ENCODE results near the gene PPT2.

PPT2 gene

DNA sequence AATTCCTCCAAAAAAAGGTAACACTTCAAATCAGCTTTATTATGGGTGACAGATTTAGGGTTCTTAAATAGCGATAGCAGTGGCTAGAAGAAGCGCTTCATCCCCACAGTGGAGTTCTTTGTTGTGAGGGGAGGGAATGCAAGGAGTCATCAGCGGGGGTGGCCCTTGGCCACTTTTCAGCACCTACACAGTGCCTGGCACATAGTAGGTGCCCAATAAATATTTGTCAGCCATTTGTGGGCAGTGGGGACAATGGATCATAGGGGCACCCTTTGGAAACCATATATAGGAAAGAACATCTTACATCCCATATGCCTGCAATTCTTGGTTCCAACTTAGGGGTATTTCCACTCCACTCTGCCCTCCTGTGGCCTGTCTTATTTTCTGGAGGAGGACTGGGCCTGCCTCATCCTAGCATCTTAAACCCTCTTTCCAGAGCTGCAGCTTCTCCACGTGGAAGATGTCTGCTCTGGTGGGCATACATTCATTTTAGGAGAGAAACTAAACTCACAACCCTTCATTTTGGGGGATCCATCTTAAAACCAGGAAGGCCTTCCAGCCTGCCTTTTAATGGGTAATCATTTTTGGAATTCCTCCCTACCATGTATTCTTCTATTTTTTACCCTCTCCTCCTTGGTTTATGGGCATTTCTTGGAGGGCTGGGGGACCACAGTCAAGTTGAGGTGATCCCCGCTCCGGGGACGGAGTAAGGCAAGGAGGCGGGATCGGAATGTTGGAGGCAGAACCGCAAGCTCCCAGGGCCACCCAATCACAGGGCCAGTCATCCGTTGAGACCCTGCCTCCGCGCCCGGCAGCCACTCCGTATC, 41.1 kb downstream of the PPT2 start:
- no peak for DNase-seq (ENCODE audit: insufficient read length)
- no peak for TF ChIP-seq POLR2A (IDR thresholded peaks at IDR 0.05; ENCODE audit: low read depth, low read length)
- TF ChIP-seq POLR2AphosphoS5 (IDR thresholded peaks at IDR 0.05; ENCODE audit: low read depth, low read length), result no peak
- no peak for TF ChIP-seq TAF1 (IDR thresholded peaks at IDR 0.05; ENCODE audit: borderline replicate concordance, low read depth, low read length)
- no peak for FAIRE-seq

DNA sequence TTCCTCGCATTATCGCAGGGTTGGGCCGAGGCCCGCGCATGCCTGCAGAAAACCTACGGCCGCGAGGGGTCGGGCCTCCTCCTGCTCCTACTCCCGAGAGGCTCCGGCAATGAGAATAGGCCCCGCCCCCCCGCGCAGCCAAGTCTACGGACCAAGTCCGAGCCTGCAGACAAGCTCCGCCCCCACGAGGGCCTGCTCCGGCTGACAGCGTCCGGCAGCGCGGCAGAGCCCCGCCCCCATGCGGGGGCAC, 41.6 kb downstream of the PPT2 start:
- DNase-seq (ENCODE audit: insufficient read length) (peak; percentile 94), FAIRE-seq (peak; percentile 97)
- TF ChIP-seq POLR2AphosphoS5 (IDR thresholded peaks at IDR 0.05; ENCODE audit: low read depth, low read length) (no peak), POLR2A (IDR thresholded peaks at IDR 0.05; ENCODE audit: low read depth, low read length) (no peak), TAF1 (IDR thresholded peaks at IDR 0.05; ENCODE audit: borderline replicate concordance, low read depth, low read length) (no peak)

DNA sequence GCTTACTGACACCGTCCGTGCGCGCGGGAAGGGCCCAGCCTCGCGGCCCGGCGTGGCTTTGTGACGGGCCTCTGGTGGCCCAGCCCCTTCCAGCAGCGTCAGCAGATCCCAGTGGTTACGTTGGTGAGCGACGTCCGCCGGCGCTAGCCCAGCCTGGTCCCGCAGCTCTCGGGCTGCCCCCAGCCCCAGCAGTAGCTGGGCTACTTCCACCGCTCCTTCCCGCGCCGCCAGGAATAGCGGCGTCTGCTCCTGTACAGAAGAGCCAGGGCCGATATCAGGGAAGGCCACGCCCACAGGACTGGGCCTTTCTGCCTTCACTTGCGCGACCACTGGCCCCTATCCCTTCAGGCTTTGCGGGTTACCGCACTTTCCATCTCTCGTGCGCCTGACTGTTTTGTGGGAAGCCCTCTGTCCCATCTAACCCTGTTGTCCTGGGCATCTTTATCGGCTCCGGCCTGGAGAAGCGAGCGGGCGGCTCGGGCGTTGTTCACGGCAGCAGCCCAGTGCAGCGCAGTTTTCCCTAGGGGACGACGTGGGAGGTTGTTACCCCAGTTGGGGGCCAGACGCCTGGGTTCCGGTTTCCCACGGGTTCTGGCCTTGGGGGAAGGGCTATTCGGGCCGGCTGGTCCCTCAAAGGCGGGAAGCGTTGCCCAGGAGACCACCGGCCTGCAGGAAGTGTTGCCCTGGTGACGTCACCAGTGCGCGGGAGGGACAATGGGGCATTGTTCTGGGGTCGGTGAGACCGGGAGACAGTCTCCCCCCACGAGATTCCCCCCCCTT, 42.2 kb downstream of the PPT2 start:
- TF ChIP-seq TAF1 (IDR thresholded peaks at IDR 0.05; ENCODE audit: borderline replicate concordance, low read depth, low read length) (no peak), POLR2A (IDR thresholded peaks at IDR 0.05; ENCODE audit: low read depth, low read length) (peak; percentile 70), POLR2AphosphoS5 (IDR thresholded peaks at IDR 0.05; ENCODE audit: low read depth, low read length) (peak; percentile 71)
- DNase-seq (ENCODE audit: insufficient read length) (peak; percentile 65), FAIRE-seq (no peak)

DNA sequence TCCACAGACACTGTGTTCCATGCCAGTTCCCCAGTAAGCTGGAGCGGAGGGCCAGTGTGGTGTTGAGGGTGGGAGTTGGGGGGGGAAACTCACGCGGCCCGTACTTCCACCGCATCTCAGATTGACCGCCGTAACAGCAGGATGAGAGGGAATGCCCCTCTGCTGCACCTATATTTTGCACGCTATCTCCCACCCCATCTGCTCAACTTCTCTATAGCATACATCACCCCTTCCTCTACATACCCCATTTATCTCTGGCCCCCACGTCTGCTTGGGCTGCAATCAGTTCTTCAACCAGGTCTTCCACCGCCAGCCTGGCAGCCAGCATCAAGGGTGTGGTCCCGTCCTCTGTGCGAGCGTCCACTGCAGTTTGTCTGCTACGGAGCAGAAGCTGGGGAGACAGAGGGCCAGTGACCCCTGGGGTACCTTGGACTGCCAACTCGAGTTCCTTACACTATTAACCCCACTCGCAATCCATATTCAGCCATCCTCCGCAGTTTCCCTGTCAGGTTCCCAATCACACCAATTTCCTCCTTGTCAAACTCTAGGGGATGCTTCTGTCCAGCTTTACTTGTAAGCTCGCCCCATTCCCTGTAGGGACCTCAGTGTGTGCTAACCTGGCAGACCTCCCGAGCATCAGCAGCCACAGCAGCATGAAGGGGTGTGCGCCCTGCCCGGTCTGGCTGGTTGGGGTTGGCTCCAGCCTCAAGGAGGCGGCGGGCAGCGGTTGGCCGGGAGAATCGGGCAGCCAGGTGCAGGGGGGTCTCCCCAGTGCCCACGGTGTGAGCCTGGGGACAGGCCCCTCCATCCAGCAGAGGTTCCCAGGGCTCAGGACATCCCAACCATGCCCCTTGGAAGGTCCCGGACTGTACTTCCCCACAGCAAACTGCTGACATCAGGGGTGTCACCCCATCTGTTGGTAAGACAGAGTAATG, 43.0 kb downstream of the PPT2 start:
- TF ChIP-seq TAF1 (IDR thresholded peaks at IDR 0.05; ENCODE audit: borderline replicate concordance, low read depth, low read length), result no peak
- DNase-seq (ENCODE audit: insufficient read length) (no peak), FAIRE-seq (no peak)

DNA sequence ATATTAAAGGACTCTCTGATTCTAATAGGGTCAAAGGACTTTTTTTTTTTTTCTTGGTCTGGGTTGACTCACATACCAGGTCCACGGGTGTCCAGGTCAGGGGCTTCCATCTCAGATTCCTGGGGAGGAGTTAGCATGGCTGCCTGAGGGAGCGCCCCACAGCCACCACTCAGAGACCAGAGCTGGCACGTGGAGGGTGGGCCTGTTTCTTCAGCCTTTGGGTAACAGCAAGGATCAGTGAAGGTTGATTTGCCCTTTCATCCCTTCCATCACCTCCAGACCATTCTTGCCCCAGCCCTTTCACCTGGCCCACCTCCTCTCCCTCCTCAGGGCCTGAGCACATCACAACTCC, 44.4 kb downstream of the PPT2 start:
- no peak for TF ChIP-seq POLR2AphosphoS5 (IDR thresholded peaks at IDR 0.05; ENCODE audit: low read depth, low read length)
- DNase-seq (ENCODE audit: insufficient read length), result no peak
- no peak for FAIRE-seq

DNA sequence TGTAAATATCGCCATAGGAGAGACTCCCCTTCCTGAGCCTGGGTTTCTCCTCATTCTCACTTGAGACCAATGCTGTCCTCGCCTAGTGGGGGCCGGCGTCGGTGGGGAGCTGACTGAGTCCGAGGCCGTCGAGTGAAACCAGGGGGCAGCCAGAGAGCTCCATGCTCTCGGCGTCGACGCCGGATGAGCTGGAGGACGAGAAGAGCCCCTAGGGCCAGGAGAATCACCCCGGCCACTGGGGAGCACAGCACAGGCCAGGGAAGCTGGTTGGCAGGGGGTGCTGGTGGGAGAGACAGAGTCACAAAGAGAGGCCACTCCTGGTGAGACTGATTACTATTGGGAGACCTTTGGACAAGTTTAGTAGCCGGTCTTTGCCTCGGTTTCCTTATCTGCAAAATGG, 44.9 kb downstream of the PPT2 start:
- no peak for TF ChIP-seq TAF1 (IDR thresholded peaks at IDR 0.05; ENCODE audit: borderline replicate concordance, low read depth, low read length)
- TF ChIP-seq POLR2AphosphoS5 (IDR thresholded peaks at IDR 0.05; ENCODE audit: low read depth, low read length), result no peak
- DNase-seq (ENCODE audit: insufficient read length) (no peak), FAIRE-seq (no peak)

DNA sequence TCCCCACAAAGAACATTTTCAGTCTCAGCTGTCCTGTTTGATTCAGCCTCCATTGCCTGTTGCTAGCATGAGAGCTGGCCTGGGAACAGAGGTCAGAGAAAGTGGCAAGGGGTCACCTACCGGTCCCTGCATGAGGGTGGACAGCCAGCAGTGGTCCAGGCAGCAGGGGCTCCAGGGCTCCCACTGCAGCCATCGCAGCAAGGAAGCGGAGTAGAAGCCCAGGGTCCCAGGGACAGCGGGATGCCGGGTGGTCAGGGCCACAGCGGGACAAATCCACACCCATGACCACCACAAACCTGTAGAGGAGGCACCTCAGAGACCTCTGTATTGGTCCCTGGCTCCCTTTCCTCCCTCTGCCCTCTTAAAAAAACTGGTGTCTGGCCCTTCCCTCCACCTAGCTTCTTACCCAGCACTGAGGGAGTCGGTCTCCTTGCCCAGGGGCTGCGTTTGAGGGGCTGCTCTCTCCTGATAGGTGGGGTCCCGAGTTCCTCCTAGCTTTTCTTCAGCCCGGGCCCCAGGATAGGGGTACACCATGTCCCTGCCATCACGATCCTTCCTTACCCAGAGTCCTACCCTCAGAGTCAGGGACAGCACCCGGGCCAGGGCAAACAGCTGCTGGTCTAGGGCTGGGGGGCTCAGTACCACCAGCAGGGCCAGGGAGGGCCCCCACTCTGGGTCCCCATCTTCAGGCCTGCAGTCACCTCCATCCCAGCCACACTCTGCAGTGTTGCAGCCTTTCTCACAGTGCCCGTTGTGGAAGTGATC, 47.0 kb downstream of the PPT2 start:
- DNase-seq (ENCODE audit: insufficient read length) (no peak), FAIRE-seq (no peak)
- no peak for TF ChIP-seq POLR2A (IDR thresholded peaks at IDR 0.05; ENCODE audit: low read depth, low read length)
- no peak for TF ChIP-seq POLR2AphosphoS5 (IDR thresholded peaks at IDR 0.05; ENCODE audit: low read depth, low read length)
- TF ChIP-seq TAF1 (IDR thresholded peaks at IDR 0.05; ENCODE audit: borderline replicate concordance, low read depth, low read length), result no peak

DNA sequence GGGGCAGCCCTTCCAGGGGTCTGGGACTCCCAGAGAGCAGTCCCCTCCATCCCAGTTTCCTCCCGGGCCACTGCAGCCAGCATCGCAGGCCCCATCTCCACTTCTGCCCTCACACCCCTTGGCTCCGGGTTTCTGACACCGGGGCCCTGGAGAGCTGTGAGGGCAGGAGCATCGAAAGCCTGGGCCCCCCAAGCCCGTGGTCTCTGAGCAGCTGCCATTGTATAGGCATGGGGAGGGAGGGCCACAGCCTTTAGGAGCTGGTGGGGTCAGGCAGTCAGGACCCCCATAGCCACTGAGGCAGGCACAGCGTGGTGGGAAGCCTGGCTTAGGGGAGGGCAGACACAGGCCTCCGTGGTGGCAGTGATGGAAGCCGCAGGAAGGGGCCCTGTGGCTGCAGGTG, 48.2 kb downstream of the PPT2 start:
- no peak for TF ChIP-seq POLR2A (IDR thresholded peaks at IDR 0.05; ENCODE audit: low read depth, low read length)
- TF ChIP-seq TAF1 (IDR thresholded peaks at IDR 0.05; ENCODE audit: borderline replicate concordance, low read depth, low read length), result no peak
- TF ChIP-seq POLR2AphosphoS5 (IDR thresholded peaks at IDR 0.05; ENCODE audit: low read depth, low read length), result no peak
- DNase-seq (ENCODE audit: insufficient read length), result no peak
- FAIRE-seq, result no peak

DNA sequence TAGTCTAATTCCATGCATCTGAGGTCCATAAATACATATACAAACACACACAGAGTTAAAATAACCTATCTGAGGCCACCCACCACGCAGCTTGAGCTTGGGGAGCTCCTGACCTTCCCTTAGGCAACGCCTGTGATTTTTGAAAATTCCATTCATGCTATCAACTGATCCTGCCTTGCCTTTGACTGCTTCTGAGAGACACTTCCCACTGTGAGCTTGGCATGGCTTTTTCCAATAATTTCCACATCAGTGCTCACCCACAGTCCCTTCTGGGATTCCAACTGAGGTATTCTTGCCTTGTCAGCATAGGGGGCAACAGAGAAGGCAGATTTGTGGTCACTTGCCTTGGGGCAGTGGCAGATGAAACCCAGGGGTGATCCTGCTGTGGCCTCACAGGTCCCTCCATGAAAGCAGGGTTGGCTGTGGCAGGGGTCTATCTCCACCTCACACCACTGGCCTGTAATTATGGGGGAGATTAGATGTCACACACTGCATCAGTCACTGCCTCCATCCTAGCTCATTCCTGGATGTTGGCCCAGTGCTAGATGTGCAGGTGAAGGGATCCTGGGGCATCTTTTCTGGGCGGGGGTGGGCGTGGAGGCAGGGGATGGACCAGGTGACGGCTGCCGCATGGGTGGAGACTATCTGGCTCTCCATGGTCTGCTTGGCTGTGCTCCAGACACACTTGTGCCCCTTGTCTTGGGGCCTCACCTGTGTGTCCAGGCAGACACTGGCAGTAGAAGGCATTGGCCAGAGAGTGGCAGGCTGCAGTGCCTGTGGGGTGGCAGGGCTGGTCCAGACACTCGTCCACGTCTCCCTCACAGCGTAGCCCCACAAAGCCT, 49.7 kb downstream of the PPT2 start:
- TF ChIP-seq POLR2A (IDR thresholded peaks at IDR 0.05; ENCODE audit: low read depth, low read length) (no peak), TAF1 (IDR thresholded peaks at IDR 0.05; ENCODE audit: borderline replicate concordance, low read depth, low read length) (no peak), POLR2AphosphoS5 (IDR thresholded peaks at IDR 0.05; ENCODE audit: low read depth, low read length) (no peak)
- FAIRE-seq (no peak), DNase-seq (ENCODE audit: insufficient read length) (no peak)

DNA sequence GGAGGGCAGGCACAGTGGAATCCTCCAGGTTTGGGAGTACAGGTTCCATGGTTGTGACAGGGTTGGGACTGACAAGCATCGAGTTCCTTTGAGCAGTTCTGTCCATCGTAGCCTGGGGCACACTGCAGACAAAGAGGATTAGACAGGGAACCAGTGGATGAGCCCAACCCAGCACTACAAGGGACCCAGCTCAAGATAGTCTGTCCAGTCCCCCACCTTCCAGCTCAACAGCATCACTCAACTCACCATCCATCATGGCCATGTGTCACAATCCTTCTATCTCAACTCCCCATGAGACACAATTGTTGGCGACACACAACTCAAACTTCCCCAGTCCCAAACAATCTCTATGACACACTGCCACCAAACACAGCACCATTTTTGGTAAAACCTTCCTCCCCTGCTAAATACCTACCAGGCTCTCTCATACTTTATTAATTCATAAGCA, 50.4 kb downstream of the PPT2 start:
- DNase-seq (ENCODE audit: insufficient read length) (no peak), FAIRE-seq (no peak)
- TF ChIP-seq TAF1 (IDR thresholded peaks at IDR 0.05; ENCODE audit: borderline replicate concordance, low read depth, low read length), result no peak
- TF ChIP-seq POLR2A (IDR thresholded peaks at IDR 0.05; ENCODE audit: low read depth, low read length), result no peak
- TF ChIP-seq POLR2AphosphoS5 (IDR thresholded peaks at IDR 0.05; ENCODE audit: low read depth, low read length), result no peak

Data from GM12892 (cell line).